Measurements from ENCODE around the gene ACYP2.
A peak's percentile ranks its signal among the peaks of the same experiment; 100 is the strongest.
"Not testable (repeated sequence)": the region's sequence is repeated elsewhere in the genome, so short reads cannot be mapped to it uniquely, and the experiment has no call there.

The ACYP2 gene

GRCh38 chr2:54115284-54116137, at the start of gene ACYP2:
Gene ACYP2, plus strand, starts transcription at chr2:54115615.
- DNase-seq (ENCODE audit: low read depth) = peak; percentile 68

DNA sequence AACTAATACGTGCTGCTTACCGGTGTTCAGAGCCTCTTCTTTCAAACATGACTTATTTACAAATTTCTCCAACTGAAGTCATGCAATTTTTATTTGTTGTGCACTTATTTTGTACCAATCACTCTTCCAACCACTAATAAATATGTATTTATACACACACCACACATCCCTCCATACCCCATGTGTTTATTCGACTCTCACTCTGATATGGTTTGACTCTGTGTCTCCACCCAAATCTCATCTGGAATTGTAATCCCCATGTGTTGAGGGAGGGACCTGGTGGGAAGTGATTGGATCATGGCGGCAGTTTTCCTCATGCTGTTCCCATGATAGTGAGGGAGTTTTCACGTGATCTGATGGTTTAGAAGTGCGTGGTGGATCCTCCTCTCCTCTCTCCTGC, 49.5 kb upstream of the ACYP2 start:
- no peak for DNase-seq (ENCODE audit: low read depth)

GRCh38 chr2:54067851-54068375, 47.5 kb upstream of the ACYP2 start:
- DNase-seq (ENCODE audit: low read depth) = no peak

DNA sequence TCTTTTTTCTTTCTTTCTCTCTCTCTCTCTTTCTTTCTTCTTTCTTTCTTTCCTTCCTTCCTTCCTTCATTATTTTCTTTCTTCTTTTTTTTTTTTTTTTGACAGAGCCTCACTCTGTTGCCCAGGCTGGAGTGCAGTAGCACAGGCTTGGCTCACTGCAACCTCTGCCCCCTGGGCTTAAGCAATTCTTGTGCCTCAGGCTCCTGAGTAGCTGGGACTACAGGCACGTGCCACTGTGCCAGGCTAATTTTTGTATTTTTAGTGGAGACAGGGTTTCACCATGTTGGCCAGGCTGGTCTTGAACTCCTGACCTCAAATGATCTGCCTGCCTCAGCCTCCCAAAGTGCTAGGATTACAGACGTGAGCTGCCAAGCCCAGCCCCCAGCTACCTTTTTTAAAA, 42.9 kb upstream of the ACYP2 start:
- DNase-seq (ENCODE audit: low read depth) = not testable (repeated sequence)

GRCh38 chr2:54073796-54074195, 41.6 kb upstream of the ACYP2 start:
- no peak for DNase-seq (ENCODE audit: low read depth)

DNA sequence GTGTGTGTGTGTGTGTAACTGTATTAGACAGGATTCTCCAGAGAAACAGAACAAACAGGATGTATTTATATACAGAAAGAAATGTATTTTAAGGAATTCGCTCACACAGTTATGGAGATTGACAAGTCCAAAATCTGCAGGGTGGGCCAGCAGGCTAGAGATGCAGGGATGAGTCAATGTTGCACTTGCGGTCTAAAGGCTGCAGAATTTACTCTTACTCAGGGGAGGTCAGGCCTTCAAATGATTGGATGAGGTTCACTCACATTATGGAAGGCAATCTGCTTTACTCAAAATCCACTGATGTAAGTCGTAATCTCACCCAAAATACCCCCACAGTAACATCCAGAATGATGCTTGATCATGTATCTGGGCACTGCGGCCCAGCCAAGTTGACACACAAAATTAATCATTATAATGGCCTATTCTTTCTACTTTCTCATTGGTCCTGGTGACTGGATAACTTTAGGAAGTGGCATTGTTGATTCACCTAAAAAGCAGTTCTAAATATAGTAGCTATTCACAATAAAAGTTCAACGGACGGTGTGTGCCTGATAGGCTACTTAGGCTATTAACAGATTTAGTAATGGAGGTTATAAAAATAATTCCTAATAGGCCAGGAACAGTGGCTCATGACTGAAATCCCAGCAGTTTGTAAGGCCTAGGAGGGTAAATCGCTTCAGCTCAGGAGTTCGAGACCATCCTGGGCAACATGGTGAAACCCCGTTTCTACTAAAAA, 40.6 kb upstream of the ACYP2 start:
- DNase-seq (ENCODE audit: low read depth) = no peak

GRCh38 chr2:54076586-54076985, 38.8 kb upstream of the ACYP2 start:
- no peak for DNase-seq (ENCODE audit: low read depth)

DNA sequence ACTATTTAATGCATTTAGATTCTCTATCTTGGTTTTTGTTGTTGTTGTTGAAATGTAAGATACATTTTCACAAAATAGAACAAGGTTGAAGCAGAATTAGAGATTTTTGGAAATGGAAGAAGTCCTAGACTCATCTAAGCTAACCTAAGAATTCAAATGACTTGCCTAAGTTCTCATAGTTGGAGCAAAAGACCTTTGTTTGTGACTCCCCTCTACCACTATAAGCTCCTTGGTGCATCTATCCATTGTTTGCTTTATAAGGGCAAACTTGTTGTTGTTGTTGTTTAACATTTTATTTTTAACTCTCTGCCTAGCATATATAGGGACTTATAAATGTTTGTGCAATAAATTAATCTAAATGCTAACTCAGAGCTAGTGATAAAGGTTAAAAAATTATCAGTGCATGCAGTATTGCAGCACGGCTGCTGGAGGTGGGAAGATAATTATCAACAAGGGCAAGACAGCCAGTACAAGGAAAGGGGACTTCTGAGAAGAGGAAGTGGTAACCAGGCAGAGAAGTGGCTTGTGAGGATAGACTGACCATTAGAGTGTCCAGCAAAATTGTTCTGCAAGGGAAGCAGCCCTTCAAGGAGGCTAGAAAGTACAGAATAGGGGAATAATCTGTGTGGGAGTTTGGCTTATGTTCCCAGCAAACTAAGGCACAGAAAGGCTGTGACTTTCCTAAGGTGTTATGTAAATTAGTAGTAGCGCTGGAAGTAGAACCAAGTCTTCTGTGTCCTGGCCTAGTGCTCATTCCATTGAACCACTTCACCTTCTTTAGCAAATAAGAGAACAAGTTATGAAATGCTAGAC, 38.1 kb upstream of the ACYP2 start:
- DNase-seq (ENCODE audit: low read depth) = no peak

DNA sequence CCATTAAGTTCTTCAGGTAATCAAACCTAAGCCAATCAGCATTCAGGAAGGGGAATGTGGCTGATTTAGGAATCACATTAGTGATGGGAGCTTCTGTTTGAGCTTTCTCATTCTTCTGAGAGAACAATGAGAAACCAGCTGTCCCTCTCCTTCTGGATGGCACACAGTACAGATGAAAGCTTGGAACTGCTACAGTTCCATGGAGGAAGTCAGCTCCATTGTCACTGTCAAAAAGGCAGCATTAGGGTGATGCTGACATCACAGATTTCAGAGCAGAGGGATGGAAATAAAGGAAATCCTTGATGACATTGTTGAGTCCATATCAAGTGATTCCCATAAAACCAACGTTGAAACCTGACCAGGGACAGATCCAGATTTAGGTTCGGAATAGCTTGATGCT, 36.1 kb upstream of the ACYP2 start:
- DNase-seq (ENCODE audit: low read depth) = no peak

- DNase-seq (ENCODE audit: low read depth) = no peak
Measured at GRCh38 chr2:54081574-54081973, 33.8 kb upstream of the ACYP2 start.

DNA sequence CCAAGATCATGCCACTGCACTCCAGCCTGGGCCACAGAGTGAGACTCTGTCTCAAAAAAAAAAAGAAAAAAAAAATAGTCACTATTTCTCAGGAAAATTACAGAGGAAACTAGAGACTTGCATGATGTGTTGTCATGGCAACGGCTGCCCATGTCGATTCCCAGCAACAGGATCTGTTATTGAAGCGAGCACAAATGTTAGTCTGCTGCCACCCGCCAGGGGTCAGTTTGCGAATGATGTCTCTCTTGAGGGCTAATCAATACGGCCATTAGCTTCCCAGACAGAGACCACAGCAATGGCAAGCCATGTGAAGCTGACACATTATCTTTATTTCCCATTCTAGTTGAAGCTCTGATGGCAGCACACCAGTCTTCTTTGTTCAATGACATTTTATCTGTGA, 32.4 kb upstream of the ACYP2 start:
- no peak for DNase-seq (ENCODE audit: low read depth)

- no peak for DNase-seq (ENCODE audit: low read depth)
Measured at GRCh38 chr2:54083445-54083844, 32.0 kb upstream of the ACYP2 start.

- DNase-seq (ENCODE audit: low read depth) = no peak
Measured at GRCh38 chr2:54084600-54084999, 30.8 kb upstream of the ACYP2 start.

GRCh38 chr2:54085069-54085468, 30.3 kb upstream of the ACYP2 start:
- DNase-seq (ENCODE audit: low read depth) = no peak

DNA sequence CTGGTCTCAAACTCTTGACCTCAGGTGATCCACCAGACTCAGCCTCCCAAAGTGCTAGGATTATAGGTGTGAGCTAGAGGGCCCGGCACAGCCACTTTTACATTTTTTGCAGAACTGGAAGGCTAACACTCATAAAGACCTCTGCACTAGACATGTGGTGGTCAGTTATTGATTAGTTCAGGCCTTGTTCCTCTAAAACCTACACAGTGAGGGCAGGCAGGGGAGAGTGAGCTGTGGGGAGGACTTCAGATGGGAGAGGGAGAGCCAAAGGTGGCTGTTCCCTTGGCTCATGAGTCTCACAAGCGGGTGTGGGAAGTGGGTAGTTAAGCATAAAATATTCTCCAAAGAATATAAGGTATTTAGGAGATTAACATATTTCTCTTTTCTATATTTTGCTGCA, 29.3 kb upstream of the ACYP2 start:
- no peak for DNase-seq (ENCODE audit: low read depth)

DNA sequence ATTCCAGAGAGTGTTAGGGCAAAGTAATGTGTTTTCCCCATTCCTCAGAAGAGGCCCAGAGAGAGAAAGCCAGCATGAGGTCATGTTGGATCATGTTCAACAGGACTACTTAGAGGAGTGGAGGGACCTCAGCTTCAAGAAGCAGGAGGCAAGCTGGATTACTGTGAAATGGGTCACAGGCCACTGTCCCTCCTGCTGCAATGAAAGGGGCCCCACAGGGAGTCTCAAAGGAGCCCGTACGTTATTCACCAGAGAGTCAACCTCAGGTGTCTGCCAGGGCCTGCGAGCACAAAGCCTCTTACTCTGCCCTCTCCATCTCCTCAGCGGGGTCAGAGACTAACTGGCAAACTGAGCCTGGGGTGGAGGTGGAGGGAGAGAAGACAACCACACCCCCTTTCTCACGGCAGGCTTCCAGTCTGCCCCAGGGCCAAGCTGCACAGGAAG, 27.2 kb upstream of the ACYP2 start:
- DNase-seq (ENCODE audit: low read depth) = no peak

- DNase-seq (ENCODE audit: low read depth) = no peak
Measured at GRCh38 chr2:54088719-54089118, 26.7 kb upstream of the ACYP2 start.

- DNase-seq (ENCODE audit: low read depth) = no peak
Measured at GRCh38 chr2:54090521-54091117, 24.8 kb upstream of the ACYP2 start.

- no peak for DNase-seq (ENCODE audit: low read depth)
Measured at GRCh38 chr2:54092940-54093339, 22.5 kb upstream of the ACYP2 start.

GRCh38 chr2:54095406-54095805, 20.0 kb upstream of the ACYP2 start:
- not testable (repeated sequence) for DNase-seq (ENCODE audit: low read depth)

DNA sequence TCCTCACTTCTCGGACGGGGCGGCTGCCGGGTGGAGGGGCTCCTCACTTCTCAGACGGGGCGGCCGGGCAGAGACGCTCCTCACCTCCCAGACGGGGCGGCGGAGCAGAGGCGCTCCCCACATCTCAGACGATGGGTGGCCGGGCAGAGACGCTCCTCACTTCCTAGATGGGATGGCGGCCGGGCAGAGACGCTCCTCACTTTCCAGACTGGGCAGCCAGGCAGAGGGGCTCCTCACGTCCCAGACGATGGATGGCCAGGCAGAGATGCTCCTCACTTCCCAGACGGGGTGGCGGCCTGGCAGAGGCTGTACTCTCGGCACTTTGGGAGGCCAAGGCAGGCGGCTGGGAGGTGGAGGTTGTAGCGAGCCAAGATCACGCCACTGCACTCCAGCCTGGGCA, 19.3 kb upstream of the ACYP2 start:
- not testable (repeated sequence) for DNase-seq (ENCODE audit: low read depth)

GRCh38 chr2:54097124-54097523, 18.3 kb upstream of the ACYP2 start:
- DNase-seq (ENCODE audit: low read depth) = no peak

Data from GM04503 (cell line).